ENCODE results near the gene PPP4C.

DNA sequence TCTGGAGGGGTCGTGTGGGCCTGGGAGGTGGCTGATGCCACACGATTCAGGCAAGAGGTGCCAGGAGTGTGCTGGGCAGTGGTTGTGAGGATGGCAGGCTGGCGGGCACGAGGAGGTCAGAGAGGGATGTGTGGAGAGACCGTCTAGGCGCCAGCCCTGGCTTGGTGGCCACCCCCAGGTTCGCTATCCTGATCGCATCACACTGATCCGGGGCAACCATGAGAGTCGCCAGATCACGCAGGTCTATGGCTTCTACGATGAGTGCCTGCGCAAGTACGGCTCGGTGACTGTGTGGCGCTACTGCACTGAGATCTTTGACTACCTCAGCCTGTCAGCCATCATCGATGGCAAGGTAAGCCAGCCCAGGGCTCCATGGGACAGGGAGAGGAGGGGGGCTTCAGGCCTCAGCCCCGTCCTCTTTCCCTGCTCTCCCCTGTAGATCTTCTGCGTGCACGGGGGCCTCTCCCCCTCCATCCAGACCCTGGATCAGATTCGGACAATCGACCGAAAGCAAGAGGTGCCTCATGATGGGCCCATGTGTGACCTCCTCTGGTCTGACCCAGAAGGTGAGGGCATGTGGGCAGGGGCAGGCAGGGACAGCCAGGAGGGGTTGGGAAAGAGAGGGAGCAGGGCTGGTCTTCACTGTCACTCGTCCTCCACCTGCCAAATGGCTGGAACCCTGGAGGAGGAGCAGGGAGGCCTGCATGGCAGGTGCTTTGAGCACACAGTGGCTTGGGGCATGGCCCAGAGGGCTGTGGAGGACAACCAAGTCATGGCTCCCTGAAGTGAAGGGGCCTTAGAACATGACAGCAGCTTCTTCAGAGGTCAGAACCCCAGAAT lies 7.6 kb downstream of the PPP4C start:
- TF ChIP-seq CTCF (IDR thresholded peaks at IDR 0.05): no peak
- no peak for TF ChIP-seq POLR2A (IDR thresholded peaks at IDR 0.05)
